Measurements from ENCODE around the gene ARHGAP6. TPM values are rescaled to one million over a fixed set of nuclear protein-coding genes. Genes with fewer than 3 reads are reported as not detected.
A peak's percentile ranks its signal among the peaks of the same experiment; 100 is the strongest.

Gene ARHGAP6
- total and polyA plus RNA-seq, 9 of the 15 experiments (the other 6 are each of a cell fraction or from before 2014, with no cell fraction given), result 12.5 to 63.6 (median 41.8) TPM

DNA sequence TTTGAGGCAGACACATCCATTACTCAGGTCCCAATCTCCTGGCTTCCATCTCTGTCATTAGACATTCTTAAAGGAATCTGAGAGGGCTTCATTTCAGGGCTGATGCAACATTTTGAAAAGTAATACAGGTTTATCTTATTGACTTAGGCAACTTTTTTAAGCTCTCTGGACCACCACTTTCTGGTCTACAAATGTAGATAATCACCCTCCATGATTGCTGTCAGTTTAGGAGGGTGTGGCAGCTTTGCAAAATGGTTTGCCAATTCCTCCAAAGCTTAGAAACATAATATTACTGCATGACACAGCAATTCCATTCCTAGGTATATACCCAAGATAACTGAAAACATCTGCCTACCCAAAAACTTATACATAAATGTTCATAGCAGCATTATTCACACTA, 77.6 kb downstream of the ARHGAP6 start (continued):
- TF ChIP-seq IRF2 (CRISPR knock-in tag; IDR thresholded peaks at IDR 0.05) (no peak), HMBOX1 (IDR thresholded peaks at IDR 0.05) (0 out of 2 replicates have a peak, but pooled peaks have one; percentile 31), SLC30A9 (CRISPR knock-in tag; IDR thresholded peaks at IDR 0.05) (no peak), THAP12 (CRISPR knock-in tag; IDR thresholded peaks at IDR 0.05) (no peak), HIVEP1 (CRISPR knock-in tag; IDR thresholded peaks at IDR 0.05) (no peak), TRIM24 (IDR thresholded peaks at IDR 0.05) (peak; percentile 83 to 95), HNRNPH1 (optimal IDR thresholded peaks at IDR 0.05; ENCODE audit: low read depth, low read length) (no peak), FOXO4 (CRISPR knock-in tag; IDR thresholded peaks at IDR 0.05) (no peak), POLR2AphosphoS2 (IDR thresholded peaks at IDR 0.05; ENCODE audit: low read length) (no peak), BRF1 (IDR thresholded peaks at IDR 0.05; ENCODE audit: borderline replicate concordance, extremely low read depth, insufficient read length) (no peak), SMAD2 (IDR thresholded peaks at IDR 0.05; ENCODE audit: low read depth, low read length) (no peak), GABPB2 (CRISPR knock-in tag; conservative IDR thresholded peaks at IDR 0.05) (no peak), ZSCAN32 (CRISPR knock-in tag; IDR thresholded peaks at IDR 0.05) (peak; percentile 86; the same call in 1 of the 2 replicates), ADNP (tag; IDR thresholded peaks at IDR 0.05) (no peak), SMARCC2 (IDR thresholded peaks at IDR 0.05; ENCODE audit: low read depth) (peak; percentile 55; the same call in 1 of the 2 replicates), ZC3H8 (IDR thresholded peaks at IDR 0.05) (no peak), COPS2 (conservative IDR thresholded peaks at IDR 0.05) (no peak), ZNF280A (IDR thresholded peaks at IDR 0.05; ENCODE audit: low read depth, partially characterized antibody) (no peak), RBM15 (IDR thresholded peaks at IDR 0.05; ENCODE audit: insufficient read depth, low read length) (no peak), DNMT1 (IDR thresholded peaks at IDR 0.05) (no peak), SMARCA4 (IDR thresholded peaks at IDR 0.05) (peak; percentile 86; the same call in 1 of the 2 replicates), NBN (IDR thresholded peaks at IDR 0.05; ENCODE audit: low read depth) (no peak), EWSR1 (IDR thresholded peaks at IDR 0.05; ENCODE audit: borderline replicate concordance, low read depth, partially characterized antibody) (no peak)
- TF ChIP-seq, protein P1, sequence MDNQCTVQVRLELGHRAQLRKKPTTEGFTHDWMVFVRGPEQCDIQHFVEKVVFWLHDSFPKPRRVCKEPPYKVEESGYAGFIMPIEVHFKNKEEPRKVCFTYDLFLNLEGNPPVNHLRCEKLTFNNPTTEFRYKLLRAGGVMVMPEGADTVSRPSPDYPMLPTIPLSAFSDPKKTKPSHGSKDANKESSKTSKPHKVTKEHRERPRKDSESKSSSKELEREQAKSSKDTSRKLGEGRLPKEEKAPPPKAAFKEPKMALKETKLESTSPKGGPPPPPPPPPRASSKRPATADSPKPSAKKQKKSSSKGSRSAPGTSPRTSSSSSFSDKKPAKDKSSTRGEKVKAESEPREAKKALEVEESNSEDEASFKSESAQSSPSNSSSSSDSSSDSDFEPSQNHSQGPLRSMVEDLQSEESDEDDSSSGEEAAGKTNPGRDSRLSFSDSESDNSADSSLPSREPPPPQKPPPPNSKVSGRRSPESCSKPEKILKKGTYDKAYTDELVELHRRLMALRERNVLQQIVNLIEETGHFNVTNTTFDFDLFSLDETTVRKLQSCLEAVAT (IDR thresholded peaks at IDR 0.05), result no peak
